Astrocyte (in vitro differentiated cells and primary cell): ENCODE measurements around the gene PIP5K1A. TPM values are rescaled to one million over a fixed set of nuclear protein-coding genes. Genes with fewer than 3 reads are reported as not detected.

Experiments
- DNase-seq: peaks from one replicate; pipeline ENCODE4 v3.0.0-alpha.2; 2010; ENCODE audit warnings: low read depth
- FAIRE-seq: peaks from 2 replicates; lab custom pipeline; 2011; peaks lifted over from hg19 to GRCh38; lab: Jason Lieb, UNC
- H2AFZ ChIP-seq: 2 replicates; pipeline ENCODE4 v1.6.0; 2012; ENCODE audit warnings: low read depth, low read length, inconsistent platforms
- H3K27ac ChIP-seq: 2 replicates; pipeline ENCODE4 v1.5.1; 2011; ENCODE audit warnings: low read depth, low read length, inconsistent platforms
- H3K27me3 ChIP-seq: 2 replicates; pipeline ENCODE4 v1.6.0; 2011; ENCODE audit warnings: low read length, inconsistent platforms; ENCODE audit not compliant: insufficient read depth
- H3K36me3 ChIP-seq: 2 replicates; pipeline ENCODE4 v1.5.1; 2011; ENCODE audit warnings: low read length, inconsistent platforms; ENCODE audit not compliant: insufficient read depth
- H3K4me1 ChIP-seq: 2 replicates; pipeline ENCODE4 v1.5.1; 2011; ENCODE audit warnings: low read length, inconsistent platforms; ENCODE audit not compliant: insufficient read depth
- H3K4me2 ChIP-seq: 2 replicates; pipeline ENCODE4 v1.6.0; 2012; ENCODE audit warnings: low read length, inconsistent platforms
- H3K4me3 ChIP-seq: 2 replicates; pipeline ENCODE4 v1.5.1; 2011; ENCODE audit warnings: low read depth, mild to moderate bottlenecking, low read length, inconsistent platforms; ENCODE audit not compliant: insufficient read depth
- H3K79me2 ChIP-seq: 2 replicates; pipeline ENCODE4 v1.6.0; 2012; ENCODE audit warnings: mild to moderate bottlenecking, low read length, inconsistent platforms; ENCODE audit not compliant: insufficient read depth
- H3K9ac ChIP-seq: 2 replicates; pipeline ENCODE4 v1.6.0; 2012; ENCODE audit warnings: mild to moderate bottlenecking, low read length, inconsistent platforms
- H3K9me3 ChIP-seq: 2 replicates; pipeline ENCODE4 v1.5.1; 2012; ENCODE audit warnings: low read depth, mild to moderate bottlenecking, low read length, inconsistent platforms; ENCODE audit not compliant: insufficient read depth
- H4K20me1 ChIP-seq: 2 replicates; pipeline ENCODE4 v1.6.0; 2012; ENCODE audit warnings: low read length, inconsistent platforms; ENCODE audit not compliant: insufficient read depth
- H3K27ac Mint-ChIP-seq: one replicate; pipeline ENCODE4 v1.8.0; 2021; ENCODE audit warnings: mild to moderate bottlenecking, mixed read lengths; ENCODE audit not compliant: unreplicated experiment
- H3K27me3 Mint-ChIP-seq: one replicate; pipeline ENCODE4 v1.8.0; 2021; ENCODE audit warnings: low read depth, mixed read lengths; ENCODE audit not compliant: unreplicated experiment
- H3K36me3 Mint-ChIP-seq: one replicate; pipeline ENCODE4 v1.8.0; 2021; ENCODE audit warnings: low read depth, mixed read lengths; ENCODE audit not compliant: unreplicated experiment
- H3K4me1 Mint-ChIP-seq: one replicate; pipeline ENCODE4 v1.8.0; 2021; ENCODE audit warnings: low read depth, mixed read lengths; ENCODE audit not compliant: unreplicated experiment
- H3K4me3 Mint-ChIP-seq: one replicate; pipeline ENCODE4 v1.8.0; 2021; ENCODE audit warnings: mild to moderate bottlenecking, moderate library complexity, mixed read lengths; ENCODE audit not compliant: unreplicated experiment
- H3K9me3 Mint-ChIP-seq: one replicate; pipeline ENCODE4 v1.8.0; 2021; ENCODE audit warnings: mild to moderate bottlenecking, mixed read lengths; ENCODE audit not compliant: unreplicated experiment
- EZH2 ChIP-seq: IDR thresholded peaks from 2 replicates; pipeline ENCODE4 v1.6.1; 2012; ENCODE audit warnings: mild to moderate bottlenecking, low read length, inconsistent platforms; ENCODE audit not compliant: insufficient read depth
- total RNA-seq: library from RNA; stranded (reverse); gene quantifications from 2 replicates; pipeline ENCODE4 v1.2.1, GENCODE V29; 2021
- TF ChIP-seq, protein P1 (sequence below): IDR thresholded peaks from 2 replicates; pipeline ENCODE4 v1.5.1; 2011; ENCODE audit warnings: low read depth, mild to moderate bottlenecking, inconsistent platforms, low read length, moderate library complexity; ENCODE audit not compliant: insufficient read depth

Gene PIP5K1A
- total RNA-seq, 1 donor from 2014 or later = 121 TPM

DNA sequence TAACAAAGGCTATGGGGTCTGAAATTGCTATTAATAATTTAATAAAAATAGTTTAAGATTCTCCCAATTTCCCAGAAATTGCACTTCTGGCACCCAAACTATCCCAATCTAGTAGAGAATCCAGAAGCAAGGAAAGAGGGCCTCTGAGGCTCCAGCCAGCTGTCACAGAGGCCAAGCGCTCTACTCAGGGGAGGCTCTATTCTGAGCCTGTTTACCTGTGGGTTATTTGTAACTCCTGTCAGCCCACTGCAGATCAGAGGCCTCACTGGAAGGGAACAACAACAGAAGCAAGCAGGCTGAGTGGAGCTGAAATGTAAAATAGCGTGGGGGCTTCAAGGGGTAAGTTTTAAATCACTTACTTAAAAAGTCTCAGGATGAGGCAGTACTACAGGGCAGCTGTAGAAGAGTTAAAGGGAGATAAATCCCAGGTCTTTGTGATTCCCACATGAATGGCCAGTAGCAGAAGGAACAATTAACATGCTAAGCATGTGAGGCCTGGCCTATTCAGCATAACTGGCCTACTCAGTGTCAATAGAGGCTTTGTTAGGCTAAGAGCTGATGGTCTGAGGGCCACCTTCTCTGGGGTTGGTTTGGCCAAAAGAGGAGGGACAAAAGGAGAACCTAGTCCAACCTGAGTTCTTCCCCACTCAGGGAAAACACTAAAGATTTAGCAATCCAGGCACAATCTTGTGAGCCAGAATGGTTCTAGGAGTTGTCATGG, 96.5 kb downstream of the PIP5K1A start:
- Mint-ChIP-seq H3K27me3 (no peaks in the 10 kb centered on the region), H3K36me3 (peaks cover 33% of the 10 kb centered on the region), H3K27ac (no peak overlapping the region), H3K4me3 (no peak overlapping the region), H3K4me1 (no peaks in the 10 kb centered on the region), H3K9me3 (peaks cover 2% of the 10 kb centered on the region)
- no peaks in the 10 kb centered on the region for H3K79me2 ChIP-seq
- H3K27me3 ChIP-seq = no peaks in the 10 kb centered on the region
- H3K9ac ChIP-seq = no peak overlapping the region
- no peak overlapping the region for H3K27ac ChIP-seq
- H3K4me1 ChIP-seq = no peaks in the 10 kb centered on the region
- peaks cover 3% of the 10 kb centered on the region for H4K20me1 ChIP-seq
- H3K4me2 ChIP-seq = no peak overlapping the region
- FAIRE-seq (no peak), DNase-seq (no peak)
- TF ChIP-seq, protein P1, sequence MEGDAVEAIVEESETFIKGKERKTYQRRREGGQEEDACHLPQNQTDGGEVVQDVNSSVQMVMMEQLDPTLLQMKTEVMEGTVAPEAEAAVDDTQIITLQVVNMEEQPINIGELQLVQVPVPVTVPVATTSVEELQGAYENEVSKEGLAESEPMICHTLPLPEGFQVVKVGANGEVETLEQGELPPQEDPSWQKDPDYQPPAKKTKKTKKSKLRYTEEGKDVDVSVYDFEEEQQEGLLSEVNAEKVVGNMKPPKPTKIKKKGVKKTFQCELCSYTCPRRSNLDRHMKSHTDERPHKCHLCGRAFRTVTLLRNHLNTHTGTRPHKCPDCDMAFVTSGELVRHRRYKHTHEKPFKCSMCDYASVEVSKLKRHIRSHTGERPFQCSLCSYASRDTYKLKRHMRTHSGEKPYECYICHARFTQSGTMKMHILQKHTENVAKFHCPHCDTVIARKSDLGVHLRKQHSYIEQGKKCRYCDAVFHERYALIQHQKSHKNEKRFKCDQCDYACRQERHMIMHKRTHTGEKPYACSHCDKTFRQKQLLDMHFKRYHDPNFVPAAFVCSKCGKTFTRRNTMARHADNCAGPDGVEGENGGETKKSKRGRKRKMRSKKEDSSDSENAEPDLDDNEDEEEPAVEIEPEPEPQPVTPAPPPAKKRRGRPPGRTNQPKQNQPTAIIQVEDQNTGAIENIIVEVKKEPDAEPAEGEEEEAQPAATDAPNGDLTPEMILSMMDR = no peak
- no peak for TF ChIP-seq EZH2
- H2AFZ ChIP-seq = no peak overlapping the region
- H3K36me3 ChIP-seq = peaks cover 47% of the 10 kb centered on the region
- no peaks in the 10 kb centered on the region for H3K9me3 ChIP-seq
- no peak overlapping the region for H3K4me3 ChIP-seq

Other genes starting within 250 kb of the PIP5K1A start
- 177 and 189 TPM in 2 replicates for gene CERS2, start 223.7 kb upstream of the PIP5K1A start, total RNA-seq
- not detected in 2 replicates for gene ANXA9, start 216.3 kb upstream of the PIP5K1A start, total RNA-seq
- 8.5 and 8.8 TPM in 2 replicates for gene MINDY1, start 191.7 kb upstream of the PIP5K1A start, total RNA-seq
- gene PRUNE1, start 190.1 kb upstream of the PIP5K1A start, total RNA-seq = 14.3 and 17.6 TPM in 2 replicates
- 0.29 and 0.73 TPM in 2 replicates for gene BNIPL, start 162.0 kb upstream of the PIP5K1A start, total RNA-seq
- gene C1orf56, start 150.8 kb upstream of the PIP5K1A start, total RNA-seq = 1.3 and 1.7 TPM in 2 replicates
- 107 and 116 TPM in 2 replicates for gene CDC42SE1, start 138.9 kb upstream of the PIP5K1A start, total RNA-seq
- 69.3 and 77.4 TPM in 2 replicates for gene MLLT11, start 138.2 kb upstream of the PIP5K1A start, total RNA-seq
- gene GABPB2, start 127.8 kb upstream of the PIP5K1A start, total RNA-seq = 3.6 and 3.8 TPM in 2 replicates
- 7.4 and 7.5 TPM in 2 replicates for gene SEMA6C, start 51.9 kb upstream of the PIP5K1A start, total RNA-seq
- not detected in 2 replicates for gene TNFAIP8L2, start 41.9 kb upstream of the PIP5K1A start, total RNA-seq
- gene LYSMD1, start 32.6 kb upstream of the PIP5K1A start, total RNA-seq = 9.5 and 9.9 TPM in 2 replicates
- gene SCNM1, start 32.4 kb upstream of the PIP5K1A start, total RNA-seq = 64.3 and 66.5 TPM in 2 replicates
- gene TMOD4, start 22.6 kb upstream of the PIP5K1A start, total RNA-seq = 1.4 TPM in 1 of 2 replicates, not detected in the other
- 59.0 and 62.2 TPM in 2 replicates for gene VPS72, start 8.4 kb upstream of the PIP5K1A start, total RNA-seq
- gene PSMD4, start 56.2 kb downstream of the PIP5K1A start, total RNA-seq = 154 and 171 TPM in 2 replicates
- 15.4 and 19.1 TPM in 2 replicates for gene ZNF687, start 83.7 kb downstream of the PIP5K1A start, total RNA-seq
- gene PI4KB, start 128.9 kb downstream of the PIP5K1A start, total RNA-seq = 59.4 and 67.8 TPM in 2 replicates
- gene RFX5, start 148.7 kb downstream of the PIP5K1A start, total RNA-seq = 55.3 and 61.3 TPM in 2 replicates
- 7.2 and 7.3 TPM in 2 replicates for gene SELENBP1, start 174.2 kb downstream of the PIP5K1A start, total RNA-seq
- 314 and 316 TPM in 2 replicates for gene PSMB4, start 201.0 kb downstream of the PIP5K1A start, total RNA-seq